ENCODE data around the gene ING4. TPM values are rescaled to one million over a fixed set of nuclear protein-coding genes. Genes with fewer than 3 reads are reported as not detected.
A peak's percentile ranks its signal among the peaks of the same experiment; 100 is the strongest.

ING4 gene
- total and polyA plus RNA-seq, 2 of the 4 experiments (the other 2 are of a cell fraction), result 22.0 to 47.5 TPM

GRCh38 chr12:6662602-6662905 lies 365 bp downstream of the ING4 start:
- H3K56ac ChIP-seq (ENCODE audit: extremely low read depth, insufficient read depth, low read length), result peak overlapping the region; percentile 75
- H3K27ac ChIP-seq (ENCODE audit: insufficient read depth, low read length), result peak overlapping the region; percentile 71
- H3K23ac ChIP-seq (ENCODE audit: low read depth, low read length), result no peak overlapping the region
- no peaks in the 10 kb centered on the region for H3K4me1 ChIP-seq (ENCODE audit: control insufficient read depth, insufficient read depth, low read length)
- no peak overlapping the region for H2BK20ac ChIP-seq (ENCODE audit: low read depth, low read length)
- peak overlapping the region; percentile 80 for H3K4ac ChIP-seq (ENCODE audit: low read depth, low read length)
- CTCF ChIA-PET, result no interaction called here
- peaks cover 19% of the 10 kb centered on the region for H3K36me3 ChIP-seq (ENCODE audit: control insufficient read depth, insufficient read depth, low read length)
- no peaks in the 10 kb centered on the region for H3K27me3 ChIP-seq (ENCODE audit: control insufficient read depth, insufficient read depth, low read length)
- peak overlapping the region; percentile 98 for H2AFZ ChIP-seq (replicated peaks; ENCODE audit: low read length, poor library complexity)
- peak overlapping the region; percentile 92 for H3K4me2 ChIP-seq (ENCODE audit: low read depth, low read length)
- ATAC-seq (ENCODE audit: low read depth), result peak; percentile 66
- no peak for TF ChIP-seq CTCF (conservative IDR thresholded peaks at IDR 0.05; ENCODE audit: low read depth, low read length)
- peak; percentile 16 for TF ChIP-seq RCOR1 (IDR thresholded peaks at IDR 0.05; ENCODE audit: insufficient replicate concordance, low read length)
- TF ChIP-seq ELK1 (IDR thresholded peaks at IDR 0.05; ENCODE audit: borderline replicate concordance, low read depth, low read length), result no peak
- 0 out of 2 replicates have a peak, but pooled peaks have one; percentile 53 for TF ChIP-seq MXI1 (IDR thresholded peaks at IDR 0.05; ENCODE audit: borderline replicate concordance, low read depth, low read length)
- H3K79me1 ChIP-seq (ENCODE audit: low read depth in 1 of 2, low read length in 2 of 2), result peaks cover 16 to 24% of the 10 kb centered on the region in 2 experiments
- dilution Hi-C loops (cut with HindIII; ENCODE audit: low sequenced_read_pairs, unreplicated experiment) (no loop called here), intact Hi-C loops (cut with micrococcal nuclease) (loop anchor here (2.0 to 5.0 kb wide), 2 partner anchors 26 to 45 kb away; partner anchors contain the start of gene ZNF384), in situ Hi-C loops (cut with MboI; ENCODE audit: low sequenced_read_pairs) (no loop called here)
- peak overlapping the region; percentile 90 for H2AK5ac ChIP-seq (ENCODE audit: low read depth, low read length)
- no peak overlapping the region for H3K18ac ChIP-seq (ENCODE audit: low read depth, low read length)
- WGBS, 2 experiments (ENCODE audit: extremely low coverage in 2 of 2, insufficient read length in 1 of 2), result 0% methylated on average over 4 of the region's 10 CpGs; no CpG with 5 or more reads in 1 of the 2 experiments
- H3K9me3 ChIP-seq (ENCODE audit: control insufficient read depth, insufficient read depth, low read length), result no peaks in the 10 kb centered on the region
- no peaks in the 10 kb centered on the region for H3K9me1 ChIP-seq (ENCODE audit: insufficient read depth, low read length)
- peak overlapping the region; percentile 99 for H2AK9ac ChIP-seq (replicated peaks; ENCODE audit: low read depth, low read length, poor library complexity)
- DNase-seq, result no peak
- H2BK120ac ChIP-seq (ENCODE audit: low read depth, low read length), result peak overlapping the region; percentile 16; the same call in 1 of the 2 replicates
- H3K4me3 ChIP-seq (ENCODE audit: insufficient read depth, low read depth, low read length), result peak overlapping the region; percentile 73
- peak overlapping the region; percentile 91 to 98 for H4K8ac ChIP-seq (ENCODE audit: low read depth in 2 of 2, low read length in 2 of 2)
- peak overlapping the region; percentile 78 for H3K9ac ChIP-seq (ENCODE audit: low read depth, low read length)
- peak overlapping the region; percentile 84 for H2BK5ac ChIP-seq (ENCODE audit: low read depth, low read length, poor library complexity, severe bottlenecking)
- no peak overlapping the region for H2BK15ac ChIP-seq (ENCODE audit: low read depth, low read length)
- peak overlapping the region; percentile 80 for H3K14ac ChIP-seq (replicated peaks; ENCODE audit: low read depth, low read length)
- POLR2A ChIA-PET (ENCODE audit: unreplicated experiment), result no interaction called here
- no peaks in the 10 kb centered on the region for H4K20me1 ChIP-seq (ENCODE audit: insufficient read depth, low read length)
- H4K5ac ChIP-seq (ENCODE audit: low read depth, low read length), result peak overlapping the region; percentile 76
- no peak overlapping the region; the same call in 1 of the 2 replicates for H4K91ac ChIP-seq (ENCODE audit: insufficient read depth, low read depth, low read length)
- no TSS peak for BruUV-seq (replicated peaks)
